ENCODE data around the gene CDK19.
"Not testable (repeated sequence)": the region's sequence is repeated elsewhere in the genome, so short reads cannot be mapped to it uniquely, and the experiment has no call there.

Gene CDK19

DNA sequence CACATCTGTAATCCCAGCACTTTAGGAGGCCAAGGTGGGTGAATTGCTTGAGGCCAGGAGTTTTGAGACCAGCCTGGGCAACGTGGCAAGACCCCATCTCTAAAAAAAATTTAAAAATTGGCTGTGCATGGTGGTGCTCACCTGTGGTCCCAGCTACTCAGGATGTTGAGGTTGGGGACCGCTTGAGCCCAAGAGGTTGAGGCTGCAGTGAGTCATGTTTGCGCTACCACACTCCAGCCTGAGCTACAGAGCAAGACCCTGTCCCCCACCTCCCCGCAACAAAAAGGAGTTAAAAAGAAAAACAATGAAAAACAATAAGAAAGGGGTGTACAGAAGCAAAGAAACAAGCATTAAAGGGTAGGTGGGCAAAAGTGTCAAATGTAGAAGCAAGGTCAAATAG, 57.3 kb downstream of the CDK19 start:
- no peak for DNase-seq (ENCODE audit: low read depth, low spot score)

GRCh38 chr6:110756817-110757216, 58.5 kb downstream of the CDK19 start:
- DNase-seq (ENCODE audit: low read depth, low spot score) = no peak

GRCh38 chr6:110755411-110755834, 59.8 kb downstream of the CDK19 start:
- DNase-seq (ENCODE audit: low read depth, low spot score) = no peak

DNA sequence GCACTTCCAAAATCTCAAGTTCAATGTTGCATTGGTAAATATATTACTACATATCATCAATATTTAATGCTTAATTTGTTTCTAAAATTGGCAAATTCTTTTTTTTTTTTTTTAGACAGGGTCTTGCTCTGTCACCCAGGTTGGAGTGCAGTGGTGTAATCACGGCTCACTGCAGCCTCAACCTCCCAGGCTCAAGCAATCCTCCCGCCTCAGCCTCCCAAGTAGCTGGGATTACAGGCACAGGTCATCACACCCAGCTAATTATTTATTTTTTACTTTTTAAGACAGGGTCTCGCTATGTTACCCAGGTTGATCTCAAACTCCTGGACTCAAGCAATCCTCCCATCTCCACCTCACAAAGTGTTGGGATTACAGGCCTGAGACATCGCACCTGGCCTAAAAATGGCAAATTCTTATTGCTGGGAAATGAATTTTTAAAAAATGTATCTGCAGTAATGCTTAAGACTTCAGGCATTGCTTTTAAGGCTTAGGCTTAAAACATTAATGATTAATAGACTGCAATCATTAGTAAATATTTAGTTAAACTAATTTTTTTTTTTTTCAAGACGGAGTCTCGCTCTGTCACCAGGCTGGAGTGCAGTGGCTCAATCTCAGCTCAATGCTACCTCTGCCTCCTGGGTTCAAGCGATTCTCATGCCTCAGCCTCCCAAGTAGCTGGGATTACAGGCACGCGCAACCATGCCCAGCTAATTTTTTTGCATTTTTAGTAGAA, 61.2 kb downstream of the CDK19 start:
- DNase-seq (ENCODE audit: low read depth, low spot score) = not testable (repeated sequence)

GRCh38 chr6:110748453-110748852, 66.8 kb downstream of the CDK19 start:
- DNase-seq (ENCODE audit: low read depth, low spot score) = no peak

GRCh38 chr6:110746680-110747079, 68.6 kb downstream of the CDK19 start:
- no peak for DNase-seq (ENCODE audit: low read depth, low spot score)

DNA sequence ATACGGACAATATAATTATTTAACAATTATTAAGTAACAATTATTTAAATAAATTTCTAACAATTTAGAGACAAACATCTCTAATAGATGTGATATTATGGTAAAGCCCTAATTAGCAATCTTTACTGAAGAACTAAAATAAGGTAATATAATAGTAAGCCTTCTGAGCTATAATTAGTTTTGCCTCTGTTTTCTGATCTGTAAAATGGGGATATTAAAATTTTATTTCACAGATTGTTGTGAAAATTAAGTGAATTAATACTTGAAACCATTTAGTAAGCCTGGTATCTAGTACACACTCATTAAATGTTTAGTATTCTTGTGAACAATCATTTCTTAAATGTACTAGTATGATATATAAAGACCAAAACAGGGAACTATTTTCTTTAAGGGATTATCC, 70.3 kb downstream of the CDK19 start:
- no peak for DNase-seq (ENCODE audit: low read depth, low spot score)

DNA sequence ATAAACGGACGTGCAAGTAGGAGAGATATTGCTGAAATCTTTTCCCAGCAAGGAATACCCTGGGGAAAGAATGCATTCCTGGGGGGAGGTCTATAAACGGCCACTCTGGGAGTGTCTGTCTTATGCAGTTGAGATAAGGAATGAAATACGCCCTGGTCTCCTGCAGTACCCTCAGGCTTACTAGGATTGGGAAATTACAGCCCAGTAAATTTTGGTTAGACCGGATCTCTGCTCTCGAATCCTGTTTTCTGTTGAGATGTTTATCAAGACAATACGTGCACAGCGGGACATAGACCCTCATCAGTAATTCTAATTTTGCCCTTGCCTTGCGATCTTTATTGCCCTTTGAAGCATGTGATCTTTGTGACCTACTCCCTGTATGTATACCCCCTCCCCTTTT, 72.7 kb downstream of the CDK19 start:
- peak; percentile 32 for DNase-seq (ENCODE audit: low read depth, low spot score)

- DNase-seq (ENCODE audit: low read depth, low spot score) = no peak
These were observed 73.8 kb downstream of the CDK19 start for GRCh38 chr6:110741517-110741916.

- no peak for DNase-seq (ENCODE audit: low read depth, low spot score)
These were observed 76.3 kb downstream of the CDK19 start for GRCh38 chr6:110738899-110739365.

DNA sequence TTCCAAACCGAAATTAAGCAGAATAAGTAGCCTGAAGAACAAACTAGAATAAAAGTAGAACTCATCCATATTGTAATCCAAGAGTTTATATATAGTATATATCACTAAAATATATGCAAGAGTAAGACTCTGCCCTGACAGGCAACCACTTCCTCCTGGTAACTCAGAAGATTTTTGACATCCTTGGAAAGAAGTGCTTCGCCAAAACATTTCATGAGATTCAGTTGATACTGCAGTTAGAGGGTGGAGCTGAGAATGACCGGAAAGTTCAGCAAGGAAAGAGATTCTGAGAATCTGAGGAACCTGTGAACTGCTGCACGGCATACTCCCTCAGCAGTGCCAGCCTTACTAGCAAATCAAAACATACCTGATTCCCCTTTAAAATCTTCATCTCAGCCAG, 79.6 kb downstream of the CDK19 start:
- no peak for DNase-seq (ENCODE audit: low read depth, low spot score)

DNA sequence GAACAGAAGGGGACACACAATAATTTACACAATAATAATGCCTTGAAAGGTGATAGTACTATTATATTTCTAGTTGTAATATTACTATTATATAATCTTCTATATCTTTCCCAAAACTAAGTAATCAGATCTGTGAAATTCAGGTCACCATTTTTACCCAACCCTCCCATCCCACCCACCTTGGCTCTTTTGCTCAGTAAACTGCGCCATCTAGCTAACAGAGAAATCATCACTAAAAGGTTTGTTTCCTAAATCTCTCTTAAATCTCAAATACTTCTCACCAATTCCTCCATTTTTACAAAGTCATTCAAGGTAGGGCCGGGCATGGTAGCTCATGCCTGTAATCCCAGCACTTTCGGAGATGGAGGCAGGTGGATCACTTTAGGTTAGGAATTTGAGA, 83.4 kb downstream of the CDK19 start:
- DNase-seq (ENCODE audit: low read depth, low spot score) = no peak

- no peak for DNase-seq (ENCODE audit: low read depth, low spot score)
These were observed 84.1 kb downstream of the CDK19 start for GRCh38 chr6:110731196-110731595.

DNA sequence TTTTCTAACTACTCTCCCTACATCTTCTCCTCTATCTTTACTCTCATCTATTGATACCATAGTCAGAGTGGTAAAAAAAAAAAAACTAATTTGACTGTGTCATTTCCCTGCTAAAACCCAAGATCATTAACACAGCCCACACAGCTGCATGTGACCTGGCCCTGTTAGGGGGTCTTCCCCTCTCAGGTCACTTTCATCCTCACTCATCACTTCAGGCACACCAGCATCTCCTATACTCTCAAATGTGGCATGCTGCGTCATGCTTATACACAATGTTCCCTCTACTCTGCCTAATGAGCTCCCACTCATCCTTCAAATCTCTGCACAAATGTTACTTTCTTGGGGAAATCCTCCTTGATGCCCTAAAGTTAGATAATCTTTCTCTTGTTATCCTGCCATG, 86.8 kb downstream of the CDK19 start:
- no peak for DNase-seq (ENCODE audit: low read depth, low spot score)

DNA sequence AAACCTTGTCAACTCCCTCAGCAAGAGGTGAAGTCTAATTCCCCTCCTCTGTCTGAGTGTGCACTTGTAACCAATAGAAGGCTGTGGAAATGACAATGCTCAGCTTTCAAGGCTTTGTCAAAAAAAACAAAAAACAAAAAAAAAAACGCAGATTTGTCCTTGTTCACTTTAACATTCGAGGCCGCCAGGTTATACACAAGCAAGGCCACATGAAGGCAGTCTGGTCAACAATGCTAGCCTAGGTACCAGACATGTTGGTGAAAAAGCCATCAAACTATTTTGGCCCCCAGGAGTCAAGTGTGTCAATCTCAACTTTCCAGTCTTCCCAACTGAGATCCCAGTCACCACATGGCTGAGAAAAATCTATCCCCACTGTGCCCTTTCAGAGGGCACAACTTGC, 92.3 kb downstream of the CDK19 start:
- no peak for DNase-seq (ENCODE audit: low read depth, low spot score)

- DNase-seq (ENCODE audit: low read depth, low spot score) = no peak
These were observed 95.2 kb downstream of the CDK19 start for GRCh38 chr6:110720066-110720465.

DNA sequence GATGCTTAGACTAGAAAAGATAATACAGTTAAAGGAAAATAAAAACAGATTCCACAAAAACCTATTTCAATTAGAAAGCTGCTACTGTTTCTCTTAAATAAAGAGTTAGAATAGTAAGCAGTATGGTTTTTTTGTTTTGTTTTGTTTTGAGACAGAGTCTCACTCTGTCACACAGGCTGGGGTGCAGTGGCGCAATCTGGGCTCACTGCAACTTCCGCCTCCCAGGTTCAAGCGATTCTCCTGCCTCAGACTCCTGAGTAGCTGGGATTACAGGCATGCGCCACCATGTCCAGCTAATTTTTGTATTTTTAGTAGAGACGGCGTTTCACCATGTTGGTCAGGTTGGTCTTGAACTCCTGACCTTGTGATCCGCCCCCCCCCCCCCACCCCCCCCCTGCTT, 95.7 kb downstream of the CDK19 start:
- DNase-seq (ENCODE audit: low read depth, low spot score) = not testable (repeated sequence)

- DNase-seq (ENCODE audit: low read depth, low spot score) = no peak
These were observed 101.1 kb downstream of the CDK19 start for GRCh38 chr6:110714143-110714542.

DNA sequence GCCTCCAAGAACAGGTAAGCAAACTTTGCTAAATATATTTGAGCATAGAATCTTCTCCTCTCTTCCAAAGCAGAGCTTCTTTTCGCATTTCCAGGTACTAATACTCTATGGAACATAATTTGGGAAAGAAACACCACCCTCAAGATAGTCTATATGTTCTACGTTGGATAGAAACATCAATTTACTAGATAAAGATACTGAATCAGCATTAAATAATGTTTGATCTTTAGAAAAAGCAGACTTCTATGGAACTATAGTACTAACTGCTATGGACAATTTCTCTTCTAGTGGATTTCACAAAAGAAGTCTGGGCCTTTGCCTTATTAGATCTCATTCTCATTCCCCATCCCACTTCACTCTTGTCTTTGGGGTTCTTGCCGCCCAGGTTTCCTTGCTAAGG, 103.0 kb downstream of the CDK19 start:
- no peak for DNase-seq (ENCODE audit: low read depth, low spot score)

GRCh38 chr6:110710115-110710514, 105.2 kb downstream of the CDK19 start:
- no peak for DNase-seq (ENCODE audit: low read depth, low spot score)

DNA sequence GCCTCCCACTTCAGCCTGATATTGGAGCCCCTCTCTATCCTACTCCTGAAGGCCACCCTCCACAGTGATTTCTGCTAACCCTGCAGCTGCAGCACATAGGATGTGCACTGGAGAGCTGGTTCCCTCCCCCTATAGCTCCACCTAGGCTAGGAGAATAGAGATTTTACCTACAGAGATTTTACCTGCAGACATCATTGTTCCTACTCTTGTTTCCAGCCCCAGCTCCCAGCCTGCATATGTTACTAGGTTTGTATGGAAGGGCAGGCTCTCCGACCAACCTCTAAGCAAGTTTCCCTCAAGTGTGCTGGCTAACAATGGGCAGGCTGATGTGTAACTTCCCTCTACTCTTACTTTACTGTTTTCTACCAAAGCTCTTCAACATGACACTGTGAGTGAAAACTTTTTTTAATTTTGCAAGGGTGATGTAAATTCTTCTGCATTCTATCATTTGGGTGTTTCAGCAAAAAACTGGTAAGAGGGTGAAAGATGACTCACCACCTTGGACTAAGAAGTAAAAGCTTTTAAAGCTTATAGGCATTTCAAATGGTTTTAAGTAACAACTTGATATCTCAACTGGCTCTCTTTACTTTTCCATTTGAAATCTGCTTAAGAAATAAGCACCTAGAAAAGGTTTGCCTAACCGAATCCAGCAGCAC, 106.8 kb downstream of the CDK19 start:
- no peak for DNase-seq (ENCODE audit: low read depth, low spot score)

- DNase-seq (ENCODE audit: low read depth, low spot score) = no peak
These were observed 109.7 kb downstream of the CDK19 start for GRCh38 chr6:110705543-110705942.

DNA sequence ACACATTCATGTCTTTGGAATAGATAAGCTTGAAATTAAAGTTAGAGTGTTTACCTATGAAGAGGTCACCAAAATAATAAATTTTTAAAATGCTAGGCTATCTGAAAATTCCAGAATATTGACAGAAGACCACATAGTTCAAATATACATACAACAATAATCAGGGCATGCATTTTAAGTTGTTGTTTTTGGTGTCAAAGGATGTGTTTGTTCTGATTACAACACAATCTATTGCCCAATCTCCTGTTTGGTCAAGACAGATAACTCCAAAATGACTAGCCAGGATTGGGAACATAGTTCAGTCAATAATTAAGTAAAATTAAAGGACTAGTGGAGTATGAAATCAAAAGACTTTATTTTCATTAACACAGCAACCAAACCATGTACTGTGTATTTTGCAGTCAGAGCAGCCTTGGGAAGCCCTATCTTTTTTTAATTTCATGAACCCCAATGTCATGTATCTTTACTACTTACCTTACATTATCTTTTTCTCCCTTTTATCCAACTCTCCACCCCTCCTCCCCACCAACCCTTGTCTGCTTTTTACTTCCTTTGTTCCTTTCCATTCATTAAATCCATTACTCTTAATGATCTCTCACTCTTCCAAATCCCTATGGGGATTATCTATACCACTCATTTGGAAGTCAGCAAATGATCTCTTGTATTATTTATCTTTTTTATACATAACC, 111.2 kb downstream of the CDK19 start:
- no peak for DNase-seq (ENCODE audit: low read depth, low spot score)

All from ELF-1 (cell line).